ENCODE measurements around the gene SLIT3.
"Not testable (repeated sequence)": the region's sequence is repeated elsewhere in the genome, so short reads cannot be mapped to it uniquely, and the experiment has no call there.

The SLIT3 gene

DNA sequence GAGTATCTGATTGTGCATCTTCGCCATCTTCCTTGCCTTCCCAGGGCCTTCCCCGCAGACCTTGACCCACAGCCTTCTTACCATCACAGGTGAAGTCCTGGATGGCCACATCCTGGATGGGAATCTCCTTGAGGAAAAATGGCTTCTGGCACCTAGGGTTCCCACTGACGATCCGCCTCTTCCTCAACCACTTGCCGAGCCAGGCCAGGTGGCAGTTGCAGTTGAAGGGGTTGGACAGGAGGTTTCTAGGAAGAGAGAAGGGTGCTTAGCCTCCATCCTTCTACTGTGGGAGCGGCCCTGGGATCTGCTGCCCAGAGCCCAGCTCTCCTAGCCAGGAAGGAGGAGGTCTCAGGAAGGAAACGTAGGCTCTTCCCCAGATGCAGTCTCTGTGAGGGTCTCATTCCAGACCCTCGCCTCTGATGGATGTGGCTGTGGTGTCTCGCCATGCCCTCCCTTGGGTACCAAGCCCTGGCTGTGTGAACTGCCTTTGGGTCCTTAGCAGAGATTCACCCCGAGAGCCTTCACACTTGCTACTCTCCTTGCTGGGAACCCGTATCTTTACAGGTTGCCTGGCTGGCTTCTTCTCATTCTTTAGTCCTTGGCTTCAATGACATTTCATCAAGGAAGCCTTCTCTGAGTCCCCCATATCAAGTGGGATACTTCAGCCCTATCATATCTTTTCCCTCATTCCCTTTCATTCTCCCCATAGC lies 551.4 kb downstream of the SLIT3 start:
- no peak for DNase-seq

GRCh38 chr5:168747987-168748777 lies 552.8 kb downstream of the SLIT3 start:
- DNase-seq: no peak

DNA sequence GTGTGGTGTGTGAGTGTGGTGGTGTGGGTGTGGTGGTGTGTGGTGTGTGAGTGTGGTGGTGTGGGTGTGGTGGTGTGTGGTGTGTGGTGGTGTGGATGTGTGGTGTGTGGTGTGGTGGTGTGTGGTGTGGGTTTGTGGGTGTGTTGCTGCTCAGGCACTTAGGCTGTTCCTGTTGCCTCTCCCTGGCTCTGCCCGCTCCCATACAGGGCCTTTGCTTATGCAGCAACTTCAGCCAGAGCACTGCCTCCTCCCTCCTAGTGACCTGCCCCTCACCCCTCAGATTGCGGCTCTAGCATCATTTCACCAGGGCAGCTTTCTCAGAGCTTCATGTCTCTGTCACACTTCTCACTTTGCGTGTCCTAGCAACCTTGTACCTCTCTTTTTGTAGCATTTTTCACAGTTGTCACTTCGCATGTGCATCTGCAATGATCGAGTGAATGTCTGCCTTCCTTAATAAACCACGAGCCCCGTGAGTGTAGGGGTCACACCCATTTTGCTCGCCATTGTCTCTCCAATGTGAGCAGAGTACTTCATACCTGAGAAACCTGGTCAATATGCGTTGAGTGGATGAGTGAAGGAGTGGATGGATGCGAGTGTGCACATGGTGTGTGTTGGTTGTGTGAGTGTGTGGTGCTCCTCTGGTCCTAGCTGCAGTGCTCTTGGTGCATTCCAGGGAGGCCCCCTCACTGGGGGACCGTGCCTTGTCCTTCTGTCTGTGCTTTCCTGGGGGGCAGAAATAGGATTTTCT lies 553.9 kb downstream of the SLIT3 start:
- DNase-seq: no peak

- DNase-seq: not testable (repeated sequence)
These were observed 554.6 kb downstream of the SLIT3 start for GRCh38 chr5:168746126-168746892.

DNA sequence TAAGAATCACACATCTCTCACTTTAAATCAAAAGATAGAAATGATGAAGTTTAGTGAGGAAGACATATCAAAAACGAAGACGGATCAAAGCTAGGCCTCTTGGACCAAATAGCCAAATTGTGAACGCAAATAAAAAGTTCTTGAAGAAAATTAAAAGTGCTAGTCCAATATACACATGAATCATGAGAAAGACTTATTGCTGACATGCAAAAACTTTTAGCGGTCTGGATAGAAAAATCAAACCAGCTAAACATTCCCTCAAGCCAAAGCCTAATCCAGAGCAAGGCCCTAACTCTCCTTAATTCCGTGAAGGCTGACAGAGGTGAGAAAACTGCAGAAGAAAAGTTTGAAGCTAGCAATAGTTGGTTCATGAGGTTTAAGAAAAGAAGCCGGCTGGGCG lies 557.3 kb downstream of the SLIT3 start:
- no peak for DNase-seq

GRCh38 chr5:168742311-168742710 lies 558.6 kb downstream of the SLIT3 start:
- DNase-seq: not testable (repeated sequence)

- no peak for DNase-seq
These were observed 560.1 kb downstream of the SLIT3 start for GRCh38 chr5:168740811-168741213.

DNA sequence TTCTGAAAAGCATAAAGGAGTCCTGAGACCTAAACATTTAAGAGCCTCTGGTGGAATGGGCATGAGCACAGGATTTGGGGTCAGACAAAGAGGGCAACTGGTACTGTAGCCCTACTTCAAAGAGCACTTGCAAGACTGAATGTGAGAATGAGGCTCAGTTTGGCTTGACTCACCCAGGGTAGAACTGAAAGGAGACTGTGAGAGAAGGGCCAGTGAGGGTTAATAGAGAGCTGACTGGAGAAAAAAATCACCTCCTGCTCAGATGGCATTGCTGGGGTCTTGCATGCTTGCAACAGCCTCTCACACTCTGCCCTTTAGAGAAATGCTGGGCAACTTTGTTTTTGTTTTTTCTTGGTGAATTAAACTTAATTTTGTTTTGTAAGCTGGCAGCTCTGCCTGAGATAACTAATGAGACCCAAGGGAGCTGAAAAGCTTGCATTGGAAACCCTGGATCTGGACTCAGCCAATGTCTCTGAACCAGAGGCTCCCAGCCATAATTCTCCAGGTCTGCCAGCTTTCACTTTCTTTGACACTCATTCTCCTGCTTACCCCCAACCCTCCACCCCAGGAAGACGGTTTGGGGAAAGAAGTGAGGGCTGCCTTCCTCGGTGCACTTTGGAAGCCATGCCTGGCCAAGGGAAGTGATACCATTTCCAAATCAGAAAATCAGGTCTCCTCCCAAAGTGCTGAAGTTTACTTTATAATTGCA lies 560.7 kb downstream of the SLIT3 start:
- no peak for DNase-seq

DNA sequence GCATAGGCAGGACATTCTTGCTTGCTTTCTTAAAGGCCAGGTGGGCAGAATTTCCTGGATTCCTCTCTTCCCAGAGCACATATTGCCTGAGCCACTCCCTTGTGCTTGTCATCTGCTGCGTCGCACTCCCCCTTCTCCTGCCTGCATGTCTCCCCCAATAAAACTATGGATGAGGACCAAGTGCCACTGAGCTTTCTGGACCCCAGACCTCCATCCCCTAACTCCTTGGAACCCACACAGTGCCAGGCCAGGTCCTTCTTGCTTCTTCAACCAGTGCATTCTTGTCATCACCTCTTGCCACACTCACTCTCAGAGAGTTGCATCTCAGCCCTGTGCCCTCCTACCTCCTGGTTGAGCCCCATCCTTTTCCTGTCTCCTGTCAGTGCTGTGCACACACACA lies 563.9 kb downstream of the SLIT3 start:
- no peak for DNase-seq

DNA sequence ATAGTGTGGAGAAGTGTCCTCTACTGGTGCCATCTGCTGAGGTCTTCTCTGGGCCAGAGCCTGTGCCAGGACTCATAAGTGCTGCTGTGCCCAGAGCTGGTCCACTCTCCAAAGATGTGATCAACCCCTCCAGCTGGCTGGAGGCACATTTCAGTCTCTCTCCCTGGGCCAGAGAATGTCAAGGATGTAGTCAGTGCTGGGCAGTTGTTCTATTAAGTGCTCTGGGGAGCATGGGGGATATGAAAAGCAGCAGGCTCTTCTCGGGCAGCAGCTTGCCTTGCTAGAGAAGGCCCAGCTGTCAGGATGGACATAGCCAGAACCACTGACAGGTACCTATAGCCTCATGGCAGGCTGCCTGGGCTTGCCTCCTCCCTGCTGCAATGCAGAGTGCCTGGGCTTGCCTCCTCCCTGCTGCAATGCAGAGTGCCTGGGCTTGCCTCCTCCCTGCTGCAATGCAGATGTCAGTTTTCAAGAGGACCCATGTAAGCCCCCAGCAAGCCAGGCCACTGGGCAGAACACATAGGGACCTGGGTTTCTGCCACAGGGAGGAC lies 564.6 kb downstream of the SLIT3 start:
- no peak for DNase-seq

- DNase-seq: no peak
These were observed 566.2 kb downstream of the SLIT3 start for GRCh38 chr5:168734620-168735300.

DNA sequence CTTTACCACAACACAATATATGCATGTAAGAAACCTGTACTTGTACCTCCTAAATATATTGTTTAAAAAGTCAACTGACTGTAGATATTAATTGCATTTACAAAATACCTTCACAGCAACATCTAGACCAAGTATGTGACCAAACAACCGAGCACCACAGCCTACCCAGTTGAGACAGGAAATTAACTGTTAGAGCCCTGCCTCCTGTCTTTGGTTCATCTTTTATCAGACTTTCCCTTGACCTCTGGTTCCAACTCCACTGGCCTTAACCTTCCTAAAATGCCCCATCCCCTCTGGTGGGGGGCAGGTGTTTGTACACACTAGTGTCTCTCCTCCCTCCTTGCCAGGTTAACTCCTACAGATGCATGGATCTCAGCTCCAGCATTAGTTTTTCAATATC lies 566.8 kb downstream of the SLIT3 start:
- DNase-seq: no peak

DNA sequence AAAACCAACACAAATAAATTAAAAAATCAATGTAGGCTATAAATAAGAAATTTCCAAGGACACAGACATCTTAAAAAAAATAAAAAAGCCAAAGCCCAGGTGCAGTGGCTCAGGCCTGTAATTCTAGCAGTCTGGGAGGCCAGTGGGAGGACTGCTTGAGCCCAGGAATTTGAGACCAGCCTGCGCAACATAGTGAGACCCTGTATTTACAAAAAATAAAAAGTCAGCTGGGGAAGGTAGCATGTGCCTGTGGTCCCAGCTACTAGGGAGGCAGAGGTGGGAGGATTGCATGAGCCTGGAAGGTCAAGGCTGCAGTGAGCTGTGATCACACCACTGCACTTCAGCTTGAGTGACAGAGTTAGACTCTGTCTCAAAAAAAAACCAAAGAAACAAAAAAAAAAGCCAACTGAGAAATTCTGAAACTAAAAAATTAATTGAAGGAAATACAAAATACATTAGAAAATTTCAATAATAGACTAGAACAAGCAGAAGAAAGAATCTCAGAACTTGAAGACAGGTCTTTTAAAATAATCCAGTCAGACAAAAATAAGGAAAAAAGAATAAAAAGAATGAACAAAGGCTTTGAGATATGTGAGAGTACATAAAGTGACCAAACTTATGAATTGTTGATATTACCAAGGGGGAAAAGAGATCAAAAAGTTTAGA lies 572.3 kb downstream of the SLIT3 start:
- no peak for DNase-seq

DNA sequence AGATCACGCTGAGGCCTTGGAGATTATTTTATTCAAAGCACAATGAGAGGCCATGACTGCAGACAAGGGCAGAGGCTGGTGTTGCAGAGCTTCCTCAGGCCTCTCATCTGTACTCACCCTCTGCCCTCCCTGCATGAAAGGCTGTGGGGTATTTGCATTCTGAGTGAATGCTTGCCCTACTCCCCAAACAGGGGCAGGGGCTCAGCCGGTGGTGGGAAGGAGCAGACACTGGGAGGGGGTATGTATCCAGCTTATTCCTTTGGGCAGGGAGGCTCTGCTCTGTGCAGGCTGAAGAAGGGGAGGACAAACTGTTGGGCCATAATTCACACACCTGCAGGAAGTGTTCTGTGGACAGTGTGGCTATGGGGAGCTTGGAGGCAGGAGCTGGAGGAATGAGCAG lies 573.4 kb downstream of the SLIT3 start:
- no peak for DNase-seq

DNA sequence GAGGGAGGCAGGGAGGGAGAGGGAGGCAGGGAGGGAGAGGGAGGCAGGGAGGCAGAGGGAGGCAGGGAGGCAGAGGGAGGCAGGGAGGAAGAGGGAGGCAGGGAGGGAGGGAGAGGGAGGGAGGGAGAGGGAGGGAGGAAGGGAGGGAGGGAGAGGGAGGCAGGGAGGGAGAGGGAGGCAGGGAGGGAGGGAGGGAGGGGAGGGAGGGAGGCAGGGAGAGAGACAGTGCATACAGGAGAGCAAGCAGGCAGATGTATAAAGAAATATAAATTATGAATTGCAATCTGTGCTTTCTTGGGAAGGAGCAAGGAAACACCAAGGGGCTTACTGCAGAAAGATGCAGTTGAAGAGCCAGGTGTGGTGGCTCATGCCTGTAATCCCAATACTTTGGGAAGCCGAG lies 574.6 kb downstream of the SLIT3 start:
- no peak for DNase-seq

DNA sequence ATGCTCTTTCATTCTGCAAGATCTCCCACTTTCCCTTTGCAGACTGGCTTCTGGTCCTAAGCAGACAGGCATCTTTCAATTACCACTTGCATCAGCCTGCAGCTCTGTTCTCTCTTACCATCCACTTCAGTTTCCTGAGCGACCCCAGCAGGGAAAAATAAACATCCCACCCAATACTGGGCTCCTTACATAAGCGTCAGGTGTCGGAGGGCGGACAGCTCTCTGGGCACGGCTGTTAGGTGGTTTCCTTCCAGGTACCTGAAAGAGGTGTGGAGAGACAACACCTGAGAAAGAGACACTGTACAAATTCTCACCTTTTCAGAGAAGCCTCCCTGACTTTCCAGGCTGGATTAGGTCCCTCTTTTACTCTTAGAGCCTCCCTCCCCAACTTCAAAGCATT lies 576.7 kb downstream of the SLIT3 start:
- DNase-seq: no peak

DNA sequence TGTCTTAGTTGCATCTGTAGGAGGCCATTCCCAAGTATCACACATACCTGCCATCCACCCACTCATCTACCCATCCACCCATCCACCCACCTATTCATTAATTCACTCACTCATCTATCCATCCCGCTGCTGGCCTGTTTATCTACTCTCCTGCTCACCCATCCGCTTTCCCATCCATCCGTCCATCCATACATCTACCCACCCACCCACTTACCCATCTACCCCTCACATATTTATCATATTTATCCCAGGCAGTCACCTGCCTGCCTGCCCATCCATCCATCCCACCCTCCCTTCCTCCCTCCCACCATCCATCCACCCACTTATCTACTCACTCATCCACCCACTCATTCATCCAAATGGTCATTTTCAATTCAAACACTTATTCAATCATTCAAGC lies 577.9 kb downstream of the SLIT3 start:
- no peak for DNase-seq

- DNase-seq: no peak
These were observed 579.0 kb downstream of the SLIT3 start for GRCh38 chr5:168721966-168722365.

GRCh38 chr5:168721002-168721753 lies 579.8 kb downstream of the SLIT3 start:
- DNase-seq: no peak

GRCh38 chr5:168720575-168720974 lies 580.4 kb downstream of the SLIT3 start:
- DNase-seq: no peak
